KOPT-K1 (cell line): ENCODE results near the gene ICA1.
"Not testable (repeated sequence)": the region's sequence is repeated elsewhere in the genome, so short reads cannot be mapped to it uniquely, and the experiment has no call there.

Source experiments
- H3K27ac ChIP-seq: fragments of 200-600 bp; sonication (generic); 2 replicates; pipeline ENCODE4 v1.5.1; 2016; ENCODE audit warnings: antibody characterized with exemption, mild to moderate bottlenecking, low read depth, low read length; ENCODE audit not compliant: poor library complexity, severe bottlenecking
- H3K36me3 ChIP-seq: fragments of 200-600 bp; sonication (generic); 2 replicates; pipeline ENCODE4 v1.5.1; 2017; ENCODE audit warnings: antibody characterized with exemption, mild to moderate bottlenecking, low read length, moderate library complexity; ENCODE audit not compliant: insufficient read depth
- H3K9me3 ChIP-seq: fragments of 200-600 bp; sonication (generic); 2 replicates; pipeline ENCODE4 v1.5.1; 2017; ENCODE audit warnings: antibody characterized with exemption, low read length, mild to moderate bottlenecking; ENCODE audit not compliant: insufficient read depth, poor library complexity, severe bottlenecking

Gene ICA1

DNA sequence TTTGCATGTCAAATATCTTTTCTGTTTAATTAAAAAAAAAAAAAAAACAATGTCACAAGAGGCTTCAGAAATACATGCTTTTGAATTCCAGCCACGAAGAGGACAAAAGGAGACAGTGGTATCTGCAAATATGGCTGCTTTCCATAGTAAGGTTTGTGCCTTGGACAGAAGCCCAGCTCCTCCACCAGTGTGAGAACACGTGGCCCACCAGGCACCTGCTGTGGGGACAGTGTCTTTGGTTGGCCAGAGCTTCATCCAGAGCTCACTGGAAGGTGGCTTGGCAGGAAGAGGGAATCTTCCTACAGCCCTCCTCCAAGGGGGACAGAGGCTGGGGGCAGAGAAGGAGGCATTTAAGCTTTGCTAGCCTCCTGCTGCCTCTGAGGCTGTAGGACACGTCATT is 148.8 kb downstream of the ICA1 start:
- Histone ChIP-seq H3K36me3 (no peaks in the 10 kb centered on the region), H3K27ac (no peak overlapping the region), H3K9me3 (peaks cover 30% of the 10 kb centered on the region)

DNA sequence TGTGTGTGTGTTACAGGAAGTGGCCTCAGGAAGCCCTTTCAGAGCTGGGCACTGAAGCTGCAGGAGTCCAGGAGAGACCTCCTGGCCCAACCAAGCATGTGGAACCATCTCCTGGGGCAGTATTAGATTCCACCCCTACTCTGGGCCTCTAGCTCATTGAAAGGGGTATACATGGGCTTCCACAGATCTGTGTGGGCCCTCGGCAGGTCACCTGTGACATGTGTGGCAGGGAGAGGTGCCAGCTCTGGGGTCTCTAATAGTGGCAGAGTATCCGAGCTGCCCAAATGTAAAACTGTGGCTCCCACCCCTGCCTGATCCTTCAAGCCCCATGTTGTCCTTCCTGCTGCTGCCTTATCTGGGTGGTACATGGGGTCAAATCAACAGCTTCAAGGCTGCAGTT is 149.3 kb downstream of the ICA1 start:
- Histone ChIP-seq H3K9me3 (peaks cover 30% of the 10 kb centered on the region), H3K27ac (no peak overlapping the region)

DNA sequence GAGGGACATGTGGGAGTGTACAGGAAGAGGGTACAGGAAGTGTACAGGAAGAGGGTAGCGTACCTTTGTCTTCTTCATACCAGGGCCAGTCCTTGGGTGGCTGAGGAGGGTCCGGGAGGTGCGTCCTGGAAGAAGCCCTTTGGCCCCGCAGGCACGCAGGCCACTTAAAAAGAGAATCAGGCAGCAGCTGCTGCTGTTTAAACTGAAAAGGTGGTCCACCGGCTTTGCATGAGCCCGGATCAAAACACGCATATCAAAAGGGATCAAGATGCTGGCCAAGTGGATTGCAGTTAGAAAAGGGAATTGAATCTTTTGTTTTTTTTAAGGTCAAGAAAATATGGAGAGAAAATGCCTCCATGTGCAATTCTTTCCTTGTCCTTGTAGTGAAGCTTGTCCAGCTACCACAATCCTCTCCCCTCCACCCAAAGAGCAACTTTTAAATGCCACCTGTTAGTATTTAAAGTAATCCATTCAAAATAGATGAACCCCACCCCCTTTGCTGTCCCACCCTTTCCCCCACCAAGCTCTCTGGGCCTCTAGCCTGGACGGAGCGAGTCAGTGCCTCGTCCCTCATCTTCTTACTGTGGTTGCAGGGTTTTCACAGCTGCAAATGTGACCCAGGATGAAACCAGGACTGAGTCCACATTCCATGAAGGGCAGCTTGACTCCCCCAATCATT is 150.5 kb downstream of the ICA1 start:
- no peaks in the 10 kb centered on the region for H3K36me3 ChIP-seq
- H3K27ac ChIP-seq, result no peak overlapping the region
- H3K9me3 ChIP-seq, result peaks cover 30% of the 10 kb centered on the region

More for the DNA sequence above, 149.3 kb downstream of the ICA1 start:
- H3K36me3 ChIP-seq, result no peaks in the 10 kb centered on the region

- H3K27ac ChIP-seq, result no peak overlapping the region
These were observed 152.6 kb downstream of the ICA1 start for GRCh38 chr7:8109196-8110022.

DNA sequence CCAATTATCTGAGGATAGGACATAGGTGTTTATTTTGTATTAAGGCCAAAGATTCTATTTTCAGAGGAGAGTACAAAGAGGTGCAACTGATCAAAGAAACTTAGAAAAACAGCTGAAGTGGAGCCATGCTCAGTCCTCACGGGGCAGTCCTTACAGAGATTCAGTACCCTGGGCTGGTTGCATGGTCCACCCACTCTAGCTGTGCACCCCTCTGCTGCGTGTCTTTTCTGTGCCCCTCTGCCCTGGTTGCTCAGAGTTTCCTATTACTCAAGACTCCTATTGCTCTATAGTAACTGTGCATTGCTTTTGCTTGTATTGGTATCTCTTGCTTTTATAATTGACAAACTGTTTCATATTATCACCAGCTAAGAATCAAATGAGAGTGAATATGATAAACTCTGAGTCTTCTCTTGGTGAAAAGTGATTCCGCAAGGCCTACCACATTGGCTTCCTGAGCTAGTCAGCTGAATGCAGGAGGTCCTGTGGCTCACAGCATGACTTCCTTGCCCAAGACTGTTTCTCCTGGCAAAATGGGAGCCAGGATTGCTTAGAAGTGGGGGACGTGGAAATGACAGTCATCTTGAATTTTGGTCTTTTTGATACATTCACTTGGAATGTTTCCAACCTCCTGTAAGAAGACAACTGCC is 156.4 kb downstream of the ICA1 start:
- Histone ChIP-seq H3K36me3 (no peaks in the 10 kb centered on the region), H3K27ac (no peak overlapping the region), H3K9me3 (peaks cover 9% of the 10 kb centered on the region)

More at GRCh38 chr7:8109196-8110022, 152.6 kb downstream of the ICA1 start:
- Histone ChIP-seq H3K36me3 (no peaks in the 10 kb centered on the region), H3K9me3 (peaks cover 25% of the 10 kb centered on the region)

GRCh38 chr7:8103282-8103681 is 158.7 kb downstream of the ICA1 start:
- no peaks in the 10 kb centered on the region for H3K36me3 ChIP-seq
- no peak overlapping the region for H3K27ac ChIP-seq
- peaks cover 9% of the 10 kb centered on the region for H3K9me3 ChIP-seq

DNA sequence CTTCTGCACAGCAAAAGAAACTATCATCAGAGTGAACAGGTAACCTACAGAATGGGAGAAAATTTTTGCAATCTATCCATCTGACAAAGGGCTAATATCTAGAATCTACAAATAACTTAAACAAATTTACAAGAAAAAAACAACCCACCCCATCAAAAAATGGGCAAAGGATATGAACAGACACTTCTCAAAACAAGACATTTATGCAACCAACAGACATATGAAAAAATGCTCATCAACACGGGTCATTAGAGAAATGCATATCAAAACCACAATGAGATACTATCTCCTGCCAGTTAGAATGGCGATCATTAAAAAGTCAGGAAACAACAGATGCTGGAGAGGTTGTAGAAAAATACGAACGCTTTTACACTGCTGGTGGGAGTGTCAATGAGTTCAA is 160.7 kb downstream of the ICA1 start:
- H3K9me3 ChIP-seq, H3K27ac ChIP-seq, H3K36me3 ChIP-seq: not testable (repeated sequence)

DNA sequence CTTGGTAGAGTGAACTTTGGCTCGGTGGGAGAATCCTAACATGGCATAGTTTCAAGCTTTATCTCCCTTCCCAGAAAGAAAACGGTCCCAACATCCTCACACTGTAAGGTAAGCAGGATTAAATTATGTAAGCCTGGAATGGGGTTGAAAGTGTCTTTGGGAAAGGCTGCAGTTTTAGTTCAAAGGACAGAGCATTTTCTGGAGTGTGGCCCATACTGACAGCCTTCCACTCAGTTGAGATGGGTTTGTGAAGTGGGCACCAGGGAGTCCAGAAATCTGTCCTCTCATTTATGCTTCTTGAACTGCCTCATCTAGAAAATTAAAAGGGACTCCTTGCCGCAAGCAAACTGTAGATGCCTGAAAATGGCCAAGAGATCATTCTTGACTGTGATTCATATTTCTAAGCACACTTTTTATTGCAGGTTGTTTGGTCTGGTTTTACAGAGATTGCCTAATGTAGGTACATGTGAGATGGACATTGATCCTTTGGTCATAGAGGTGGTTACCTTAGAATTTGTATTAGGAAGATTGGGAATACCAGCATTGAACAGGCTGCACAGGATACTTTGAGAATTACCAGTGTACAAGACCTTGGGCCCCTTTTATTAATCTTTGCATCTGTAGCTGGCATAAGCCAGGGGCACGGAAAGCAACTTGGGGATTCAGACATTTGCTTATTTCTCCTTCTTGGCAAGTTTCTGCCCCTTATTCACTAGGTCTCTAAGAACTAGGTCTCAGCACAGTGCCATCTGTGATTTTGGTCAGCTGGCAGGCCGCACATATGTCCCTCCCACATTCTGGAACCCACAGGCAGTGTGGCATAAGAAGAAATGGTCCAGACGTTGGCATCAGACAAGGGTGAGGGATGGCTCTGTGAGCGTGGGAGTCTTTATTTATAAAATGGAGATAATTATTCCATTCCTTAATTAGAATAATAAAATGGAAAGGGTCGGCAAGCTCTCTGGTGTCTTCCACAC is 167.5 kb downstream of the ICA1 start:
- Histone ChIP-seq H3K27ac (no peak overlapping the region), H3K36me3 (no peaks in the 10 kb centered on the region), H3K9me3 (no peaks in the 10 kb centered on the region)

DNA sequence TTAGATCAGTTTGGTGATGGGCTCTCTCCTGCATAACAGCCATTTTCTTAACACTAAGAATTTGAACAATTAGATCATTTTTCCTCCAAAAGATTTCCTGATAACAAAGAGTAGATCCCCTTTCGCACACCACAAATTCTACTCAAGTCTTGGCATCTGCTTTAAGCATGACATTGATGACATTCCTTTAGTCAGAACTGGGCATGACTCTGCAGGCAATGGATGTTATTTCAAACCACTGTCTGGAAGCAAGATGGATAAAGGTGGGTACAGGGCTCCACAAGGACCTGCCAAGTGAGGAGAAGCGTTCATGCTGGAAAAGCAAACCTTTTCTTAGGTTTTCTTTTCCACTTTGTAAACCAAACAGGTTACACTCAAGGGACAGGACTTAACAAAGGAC is 169.8 kb downstream of the ICA1 start:
- Histone ChIP-seq H3K27ac (no peak overlapping the region), H3K36me3 (no peaks in the 10 kb centered on the region), H3K9me3 (no peaks in the 10 kb centered on the region)

GRCh38 chr7:8089036-8089780 is 172.8 kb downstream of the ICA1 start:
- no peak overlapping the region for H3K27ac ChIP-seq

GRCh38 chr7:8086239-8086638 is 175.7 kb downstream of the ICA1 start:
- peaks cover 9% of the 10 kb centered on the region; the same call in 1 of the 2 replicates for H3K36me3 ChIP-seq
- no peaks in the 10 kb centered on the region for H3K9me3 ChIP-seq
- H3K27ac ChIP-seq, result no peak overlapping the region

More at GRCh38 chr7:8089036-8089780, 172.8 kb downstream of the ICA1 start:
- H3K36me3 ChIP-seq, result peaks cover 9% of the 10 kb centered on the region; the same call in 1 of the 2 replicates
- no peaks in the 10 kb centered on the region for H3K9me3 ChIP-seq

- Histone ChIP-seq H3K27ac (no peak overlapping the region), H3K9me3 (no peaks in the 10 kb centered on the region), H3K36me3 (peaks cover 9% of the 10 kb centered on the region; the same call in 1 of the 2 replicates)
These were observed 176.5 kb downstream of the ICA1 start for GRCh38 chr7:8085420-8085819.

DNA sequence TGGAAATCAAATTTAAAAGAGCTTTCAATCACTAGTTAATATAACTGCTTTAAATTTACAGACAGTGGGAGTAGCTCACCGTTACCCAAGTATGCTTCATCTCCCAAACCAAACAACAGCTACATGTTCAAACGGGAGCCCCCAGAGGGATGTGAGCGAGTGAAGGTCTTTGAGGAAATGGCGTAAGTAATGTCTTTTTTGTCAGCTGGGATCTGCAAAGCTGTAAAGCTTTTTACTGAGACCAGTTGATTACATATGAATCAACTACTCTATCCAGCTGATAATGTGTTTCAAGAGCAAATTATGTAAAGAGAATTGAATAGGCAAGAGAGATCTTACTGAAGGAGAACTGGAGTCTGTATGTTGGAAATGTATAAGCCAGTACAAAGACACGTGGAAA is 177.1 kb downstream of the ICA1 start:
- H3K27ac ChIP-seq, result no peak overlapping the region
- no peaks in the 10 kb centered on the region for H3K9me3 ChIP-seq
- H3K36me3 ChIP-seq, result peaks cover 9% of the 10 kb centered on the region; the same call in 1 of the 2 replicates

DNA sequence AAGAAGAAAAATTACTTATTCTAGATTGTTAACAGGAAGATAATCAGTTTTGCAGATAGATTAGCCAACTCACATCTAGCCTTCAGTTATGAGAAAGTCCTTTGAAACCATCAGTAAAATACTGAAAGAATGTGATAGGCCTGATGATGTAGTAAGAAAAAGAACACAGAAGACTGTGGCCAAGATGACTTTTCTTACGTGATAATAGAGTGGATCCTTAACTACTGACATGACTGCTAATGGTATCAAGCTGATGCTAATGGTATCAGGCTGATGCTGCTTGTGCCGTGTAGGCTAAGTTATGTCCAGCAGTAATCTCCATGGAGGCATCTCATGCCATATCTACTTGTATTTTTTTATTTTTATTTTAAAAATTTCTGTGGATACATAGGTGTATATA is 179.2 kb downstream of the ICA1 start:
- H3K36me3 ChIP-seq, result peaks cover 9% of the 10 kb centered on the region; the same call in 1 of the 2 replicates
- no peaks in the 10 kb centered on the region for H3K9me3 ChIP-seq
- no peak overlapping the region for H3K27ac ChIP-seq
